Regular cardiac myocyte (primary cell): Measurements from ENCODE around the gene PTPN13. TPM values are rescaled to one million over a fixed set of nuclear protein-coding genes. Genes with fewer than 3 reads are reported as not detected.

ENCODE experiments used
- total RNA-seq: library from RNA; depleted of rRNA; stranded (reverse); fragments of >200 nt; gene quantifications from 2 replicates; pipeline ENCODE4 v1.2.3, GENCODE V29; 2014

The PTPN13 gene, protein sequence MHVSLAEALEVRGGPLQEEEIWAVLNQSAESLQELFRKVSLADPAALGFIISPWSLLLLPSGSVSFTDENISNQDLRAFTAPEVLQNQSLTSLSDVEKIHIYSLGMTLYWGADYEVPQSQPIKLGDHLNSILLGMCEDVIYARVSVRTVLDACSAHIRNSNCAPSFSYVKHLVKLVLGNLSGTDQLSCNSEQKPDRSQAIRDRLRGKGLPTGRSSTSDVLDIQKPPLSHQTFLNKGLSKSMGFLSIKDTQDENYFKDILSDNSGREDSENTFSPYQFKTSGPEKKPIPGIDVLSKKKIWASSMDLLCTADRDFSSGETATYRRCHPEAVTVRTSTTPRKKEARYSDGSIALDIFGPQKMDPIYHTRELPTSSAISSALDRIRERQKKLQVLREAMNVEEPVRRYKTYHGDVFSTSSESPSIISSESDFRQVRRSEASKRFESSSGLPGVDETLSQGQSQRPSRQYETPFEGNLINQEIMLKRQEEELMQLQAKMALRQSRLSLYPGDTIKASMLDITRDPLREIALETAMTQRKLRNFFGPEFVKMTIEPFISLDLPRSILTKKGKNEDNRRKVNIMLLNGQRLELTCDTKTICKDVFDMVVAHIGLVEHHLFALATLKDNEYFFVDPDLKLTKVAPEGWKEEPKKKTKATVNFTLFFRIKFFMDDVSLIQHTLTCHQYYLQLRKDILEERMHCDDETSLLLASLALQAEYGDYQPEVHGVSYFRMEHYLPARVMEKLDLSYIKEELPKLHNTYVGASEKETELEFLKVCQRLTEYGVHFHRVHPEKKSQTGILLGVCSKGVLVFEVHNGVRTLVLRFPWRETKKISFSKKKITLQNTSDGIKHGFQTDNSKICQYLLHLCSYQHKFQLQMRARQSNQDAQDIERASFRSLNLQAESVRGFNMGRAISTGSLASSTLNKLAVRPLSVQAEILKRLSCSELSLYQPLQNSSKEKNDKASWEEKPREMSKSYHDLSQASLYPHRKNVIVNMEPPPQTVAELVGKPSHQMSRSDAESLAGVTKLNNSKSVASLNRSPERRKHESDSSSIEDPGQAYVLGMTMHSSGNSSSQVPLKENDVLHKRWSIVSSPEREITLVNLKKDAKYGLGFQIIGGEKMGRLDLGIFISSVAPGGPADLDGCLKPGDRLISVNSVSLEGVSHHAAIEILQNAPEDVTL (N-terminal part only)
- total RNA-seq: 27.4 and 36.9 TPM in 2 replicates

GRCh38 chr4:86593688-86594558 is at the start of gene PTPN13:
Gene PTPN13 (plus strand): TSS chr4:86594315. CDS start chr4:86635257, 40,942 bp downstream.

DNA sequence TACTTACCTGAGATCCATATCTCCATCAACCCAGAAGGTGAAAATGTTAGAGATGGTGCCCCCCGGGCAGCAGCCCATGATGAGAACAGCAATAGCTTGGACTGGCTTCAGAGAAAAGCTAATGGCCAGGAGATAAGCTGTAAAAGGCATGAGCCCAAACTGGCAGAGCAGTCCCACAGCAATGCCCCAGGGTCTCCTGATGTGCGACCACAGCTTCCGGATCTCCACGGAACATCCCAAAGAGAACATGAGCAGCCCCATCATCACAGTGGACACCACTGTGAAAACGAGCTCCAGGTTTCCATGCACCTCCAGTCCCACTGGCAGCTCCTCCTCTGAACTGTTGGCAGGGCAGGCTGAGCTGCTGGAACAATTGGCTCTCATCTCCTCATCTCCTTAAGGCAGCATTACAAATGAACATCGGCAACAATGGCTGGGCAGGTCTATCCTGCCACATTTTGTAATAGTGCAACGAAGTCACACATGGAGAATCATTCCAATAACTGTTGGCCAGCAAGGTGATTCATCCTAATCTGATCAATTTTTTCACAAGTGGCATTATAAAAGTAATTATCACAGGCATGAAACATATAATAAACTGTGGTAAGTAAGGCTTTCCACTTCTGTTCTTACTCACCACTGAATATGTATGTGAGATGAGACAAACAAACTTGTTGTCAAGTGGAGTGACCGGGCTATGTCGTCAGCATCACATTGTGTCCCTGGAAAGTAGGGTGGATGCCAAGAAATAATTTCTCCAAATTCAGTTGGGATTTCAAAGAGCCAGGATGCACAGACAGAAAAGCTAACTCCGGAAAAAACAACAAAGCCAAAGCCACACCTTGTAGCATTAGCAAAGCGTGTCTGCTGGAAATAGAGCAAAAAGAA is 254.9 kb downstream of the PTPN13 start, which contains the start of gene SLC10A6:
TSS of gene SLC10A6 (minus strand) at position 653 of the 888 bp plus-strand sequence. CDS start at position 384, 269 bp downstream.

Other genes starting within 250 kb of the PTPN13 start
- 3.3 and 8.5 TPM in 2 replicates for gene MAPK10, start 234.3 kb upstream of the PTPN13 start, total RNA-seq